AG08395 (cell line): ENCODE measurements around the gene MYB.
A peak's percentile ranks its signal among the peaks of the same experiment; 100 is the strongest.
"Not testable (repeated sequence)": the region's sequence is repeated elsewhere in the genome, so short reads cannot be mapped to it uniquely, and the experiment has no call there.

ENCODE experiments used
- DNase-seq: peaks from one replicate; pipeline ENCODE4 v3.0.0; 2012; ENCODE audit warnings: mixed read lengths, low spot score

The MYB gene

DNA sequence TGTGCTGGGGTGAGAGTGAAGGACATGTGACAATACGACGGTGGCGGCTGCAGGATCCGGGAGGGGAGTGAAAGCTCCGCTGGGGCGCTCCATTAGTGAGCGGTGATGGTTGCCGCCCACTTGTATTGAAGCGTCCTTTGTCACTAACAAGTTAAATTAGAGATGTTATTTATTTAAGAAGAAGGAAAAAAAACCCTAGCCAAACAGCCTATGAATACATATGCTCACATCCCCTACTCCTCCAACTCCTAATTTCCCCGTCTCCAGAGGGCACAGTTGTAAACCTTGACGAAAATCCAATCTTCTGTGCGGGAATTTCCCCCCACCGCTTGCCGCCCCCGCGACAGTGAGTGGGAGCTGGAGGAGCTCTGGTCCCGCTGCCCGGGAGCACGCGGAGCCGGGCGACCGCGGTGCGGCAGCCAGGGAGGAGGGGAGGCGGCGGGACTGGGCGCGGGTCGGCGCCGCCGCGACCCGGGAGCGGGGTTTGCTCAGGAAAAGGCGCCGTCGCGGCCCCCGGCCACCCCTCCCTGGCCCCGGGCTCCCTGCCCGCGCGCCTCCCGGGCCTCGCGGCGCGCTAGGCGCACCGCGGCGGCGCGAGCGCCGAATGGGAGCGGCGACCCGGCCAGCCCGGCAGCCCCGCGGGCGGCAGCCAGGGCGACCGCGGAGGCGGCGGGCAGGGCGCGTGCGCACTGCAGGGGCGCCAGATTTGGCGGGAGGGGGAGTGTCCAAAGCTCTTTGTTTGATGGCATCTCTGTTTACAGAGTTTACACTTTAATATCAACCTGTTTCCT is at the start of gene MYB:
MYB (plus strand) TSS at position 767 of the 791 bp plus-strand sequence. CDS start 206 bp downstream, outside the sequence.
- peak; percentile 84 for DNase-seq

- DNase-seq = no peak
Measured at GRCh38 chr6:135132776-135133175, 48.3 kb upstream of the MYB start.

DNA sequence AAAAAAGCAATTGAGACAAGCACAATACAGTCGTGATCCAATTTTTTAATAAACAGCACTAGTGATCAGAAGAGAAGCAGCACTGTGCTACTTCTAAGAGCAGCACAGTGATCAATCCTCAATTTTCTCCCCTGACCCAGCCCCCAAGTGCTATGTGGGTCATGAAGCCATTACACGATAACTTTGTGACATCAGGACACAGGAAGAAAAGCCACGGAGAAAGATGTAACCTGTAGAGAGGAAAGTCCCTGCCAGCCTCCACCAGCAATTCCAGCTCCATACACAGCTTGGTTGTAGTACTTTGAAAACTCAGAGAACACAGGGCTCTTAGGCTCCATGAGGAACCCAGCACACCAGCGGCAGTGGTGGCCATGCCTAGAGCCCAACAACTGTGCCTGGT is 45.3 kb upstream of the MYB start:
- no peak for DNase-seq

DNA sequence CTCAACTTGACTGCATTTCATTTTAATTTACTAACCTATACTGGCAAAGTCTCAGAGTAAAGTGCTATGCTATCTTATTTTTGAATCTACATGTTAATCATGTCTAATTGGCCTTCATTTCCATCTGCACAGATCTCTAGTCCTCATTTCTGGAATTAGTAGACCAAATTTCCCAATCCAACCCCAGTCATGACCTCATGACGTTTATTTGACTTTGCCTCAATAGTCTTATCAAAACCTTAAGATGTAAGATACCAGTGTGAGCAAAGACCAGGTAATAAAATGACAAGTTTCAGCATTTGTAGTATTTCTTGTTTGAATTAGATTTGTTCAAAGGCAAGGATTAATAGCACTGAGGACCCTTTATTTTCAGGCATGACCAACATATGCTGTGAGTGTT is 43.3 kb upstream of the MYB start:
- no peak for DNase-seq

- no peak for DNase-seq
Measured at GRCh38 chr6:135141182-135141581, 39.9 kb upstream of the MYB start.

DNA sequence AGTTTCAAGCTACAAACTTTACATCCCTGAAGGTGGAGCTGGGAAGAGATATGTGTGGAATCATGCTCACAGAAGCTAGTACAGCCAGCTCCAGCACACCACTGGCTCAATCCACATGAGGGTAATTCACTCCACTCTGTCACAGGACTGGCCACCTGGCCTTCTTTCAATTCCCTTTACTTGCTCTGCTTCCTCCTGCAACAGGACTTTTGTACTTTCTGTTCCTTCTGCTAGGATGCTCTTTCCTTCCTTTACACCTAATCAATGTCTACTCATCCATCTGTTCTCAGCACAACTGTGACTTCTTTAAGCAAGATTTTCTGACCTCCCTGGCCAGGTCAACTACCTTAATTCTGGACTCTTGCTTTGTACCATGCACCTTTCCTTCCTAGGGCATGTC is 39.4 kb upstream of the MYB start:
- no peak for DNase-seq

GRCh38 chr6:135142232-135142631 is 38.9 kb upstream of the MYB start:
- DNase-seq = not testable (repeated sequence)

DNA sequence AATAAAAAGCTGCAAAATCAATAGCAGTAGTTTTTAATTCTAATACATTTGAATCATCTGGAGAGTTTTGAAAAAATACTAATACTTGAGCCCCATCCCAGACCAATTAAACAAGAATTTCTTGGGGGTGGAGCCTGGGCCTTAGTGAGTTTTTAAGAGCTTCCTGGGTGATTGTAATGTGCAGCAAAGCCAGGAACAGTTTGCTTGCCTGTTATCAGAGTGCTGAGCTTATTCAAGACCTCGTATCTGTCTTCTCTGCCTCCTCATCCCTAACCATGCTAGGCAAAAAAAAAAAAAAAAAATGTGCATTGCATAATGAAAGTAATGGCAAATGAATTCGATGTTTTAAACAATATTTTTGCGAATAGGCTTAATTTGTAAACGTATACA is 36.4 kb upstream of the MYB start:
- DNase-seq = no peak

DNA sequence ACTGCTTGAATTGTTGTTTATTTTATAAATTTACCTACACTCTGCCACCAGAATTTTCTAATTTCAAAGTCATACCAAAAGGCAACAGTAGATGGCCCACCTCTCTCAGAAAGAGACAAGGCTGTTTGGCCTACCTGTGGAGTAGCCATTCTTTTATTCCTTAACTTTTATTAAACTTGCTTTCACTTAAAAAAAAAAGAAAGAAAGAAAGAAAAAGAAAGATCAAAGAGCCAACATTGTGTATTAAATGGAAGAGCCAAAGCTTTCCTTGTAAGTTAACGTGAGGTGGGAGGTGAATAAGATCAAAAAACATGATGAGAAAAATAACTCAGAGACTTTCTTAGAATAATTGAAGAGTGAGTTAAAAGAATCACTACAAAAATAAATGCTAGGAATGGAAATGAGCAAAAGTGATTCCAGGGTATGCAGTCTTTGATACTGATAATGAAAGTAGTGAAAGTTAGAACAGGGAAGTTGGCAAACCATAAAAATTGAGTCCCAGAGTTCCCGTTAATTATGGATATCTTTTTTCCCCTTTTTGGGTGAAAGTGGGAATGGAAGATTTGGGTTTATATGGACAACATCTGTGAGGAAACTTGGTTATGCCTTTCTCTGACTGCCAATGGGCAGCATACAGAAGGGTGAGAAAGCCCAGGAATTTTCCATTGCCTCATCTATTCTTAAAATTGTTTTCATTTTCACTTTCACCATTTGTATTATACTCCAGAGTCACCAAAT is 35.9 kb upstream of the MYB start:
- peak; percentile 17 for DNase-seq

DNA sequence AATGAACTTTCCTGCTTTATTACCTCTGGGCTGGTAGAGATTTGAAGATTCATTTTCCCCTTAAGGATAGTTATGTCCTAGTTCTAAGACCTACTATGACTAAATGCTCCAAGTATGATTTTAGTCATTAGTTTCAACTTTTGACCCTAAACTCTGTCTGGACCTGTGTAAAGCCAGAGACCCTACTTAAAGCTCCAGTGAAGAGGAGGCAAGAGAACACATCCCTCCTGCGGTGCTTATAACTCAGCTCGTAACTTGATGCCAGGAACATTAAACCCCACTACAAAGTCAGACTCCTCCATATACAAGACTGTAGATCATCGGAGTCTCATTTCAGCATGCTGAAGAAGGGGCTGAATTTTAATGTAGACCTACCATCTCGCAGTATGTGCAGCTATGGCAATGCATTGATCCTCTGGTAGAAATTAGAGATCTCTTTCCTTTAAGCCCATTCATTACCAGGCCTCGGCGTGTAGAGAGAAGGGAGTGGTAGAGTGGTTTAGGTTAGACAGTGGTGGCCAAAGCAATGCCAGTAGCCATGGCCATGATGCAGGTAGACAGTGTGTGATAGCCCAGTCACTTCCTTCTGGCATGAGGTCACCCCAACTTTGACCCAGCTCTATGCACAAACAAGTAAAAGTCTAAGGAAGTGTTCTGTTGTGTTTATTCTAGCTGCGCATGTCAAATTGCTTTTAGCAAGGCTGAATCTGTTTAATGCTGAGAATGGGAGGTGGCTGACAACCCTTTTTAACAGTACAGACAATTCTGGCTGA is 34.8 kb upstream of the MYB start:
- DNase-seq = no peak

GRCh38 chr6:135147637-135148592 is 33.2 kb upstream of the MYB start:
- no peak for DNase-seq

- DNase-seq = no peak
Measured at GRCh38 chr6:135148889-135149288, 32.2 kb upstream of the MYB start.

DNA sequence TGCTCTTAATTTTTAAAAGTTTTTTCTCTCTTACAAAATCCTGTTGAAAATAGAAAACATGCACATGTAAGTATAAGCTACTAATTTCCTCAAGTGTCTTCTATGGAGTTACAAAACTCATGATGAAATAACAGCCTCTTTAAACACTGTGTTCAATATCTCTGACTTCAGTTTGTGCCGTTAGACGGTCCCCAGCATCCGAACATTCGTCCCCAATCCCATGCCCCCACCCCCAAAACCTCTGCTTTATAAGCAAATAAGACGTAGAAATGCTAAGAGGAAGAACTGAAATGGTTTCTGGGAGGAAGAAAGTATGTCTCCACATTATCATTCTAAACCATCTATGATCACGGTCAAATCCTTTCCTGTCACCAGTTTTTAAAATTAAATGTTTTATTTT is 31.7 kb upstream of the MYB start:
- DNase-seq = no peak

DNA sequence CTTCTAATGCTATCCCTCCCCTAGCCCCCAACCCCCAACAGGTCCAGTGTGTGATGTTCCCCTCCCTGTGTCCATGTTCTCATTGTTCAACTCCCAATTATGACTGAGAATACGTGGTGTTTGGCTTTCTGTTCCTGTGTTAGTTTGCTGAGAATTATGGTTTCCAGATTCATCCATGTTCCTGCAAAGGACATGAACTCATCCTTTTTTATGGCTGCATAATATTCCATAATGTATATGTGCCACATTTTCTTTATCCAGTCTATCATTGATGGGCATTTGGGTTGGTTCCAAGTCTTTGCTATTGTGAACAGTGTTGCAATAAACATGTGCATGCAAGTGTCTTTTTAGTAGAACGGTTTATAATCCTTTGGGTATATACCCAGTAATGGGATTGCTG is 30.6 kb upstream of the MYB start:
- DNase-seq = not testable (repeated sequence)

DNA sequence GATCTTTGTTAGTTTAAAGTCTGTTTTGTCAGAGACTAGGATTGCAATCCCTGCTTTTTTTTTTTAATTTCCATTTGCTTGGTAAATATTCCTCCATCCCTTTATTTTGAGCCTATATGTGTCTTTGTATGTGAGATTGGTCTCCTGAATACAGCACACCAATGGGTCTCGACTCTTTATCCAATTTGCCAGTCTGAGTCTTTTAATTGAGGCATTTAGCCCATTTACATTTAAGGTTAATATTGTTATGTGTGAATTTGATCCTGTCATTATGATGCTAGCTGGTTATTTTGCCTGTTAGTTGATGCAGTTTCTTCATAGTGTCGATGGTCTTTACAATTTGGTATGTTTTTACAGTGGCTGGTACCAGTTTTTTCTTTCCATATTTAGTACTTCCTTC is 27.0 kb upstream of the MYB start:
- DNase-seq = not testable (repeated sequence)

GRCh38 chr6:135158397-135158796 is 22.7 kb upstream of the MYB start:
- no peak for DNase-seq

GRCh38 chr6:135159531-135159930 is 21.6 kb upstream of the MYB start:
- DNase-seq = peak; percentile 10

DNA sequence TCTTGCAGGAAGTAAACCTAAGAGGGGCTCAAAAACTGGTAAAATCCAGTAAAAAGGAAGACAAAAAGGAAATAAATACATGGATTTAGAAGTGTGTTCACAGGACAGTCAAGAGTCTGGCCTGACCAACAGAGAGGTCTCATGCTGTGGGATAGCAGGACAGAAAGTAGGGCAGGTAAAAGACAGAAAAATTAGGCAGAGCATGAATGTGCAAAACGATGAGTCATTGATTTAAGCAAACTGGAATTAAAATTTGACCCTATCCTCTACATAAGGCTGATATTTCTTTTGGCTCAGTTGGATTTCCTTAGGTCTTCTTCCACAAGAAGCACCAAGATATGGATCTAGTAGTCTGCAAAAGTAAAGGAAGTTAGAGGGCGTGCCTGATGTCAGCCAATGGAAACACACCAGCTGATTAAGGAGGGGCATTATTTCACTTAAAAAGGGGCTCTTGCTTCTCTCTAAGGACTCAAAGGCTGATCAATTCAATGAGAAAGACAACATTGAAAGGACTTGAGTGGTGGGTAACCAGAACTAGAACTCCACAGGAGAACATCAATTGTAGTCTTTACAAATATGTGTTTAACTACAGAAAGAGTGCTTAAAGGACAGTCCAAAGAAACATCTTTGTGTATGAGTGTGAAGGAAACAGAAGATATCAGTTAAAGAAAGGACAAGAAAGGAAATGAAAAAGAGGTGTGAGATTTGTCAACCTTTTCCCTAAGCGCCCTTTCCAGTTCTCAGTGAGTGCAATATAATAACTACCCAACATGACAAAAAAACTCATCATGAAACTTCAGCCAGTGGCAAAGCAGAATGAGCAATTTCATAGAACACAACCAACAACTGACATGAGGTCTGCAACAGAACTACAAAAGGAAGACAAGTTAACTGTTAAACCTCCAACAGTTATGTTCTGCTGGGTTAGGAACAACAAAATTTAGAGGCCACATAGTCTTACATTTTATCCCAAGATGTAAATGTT is 19.4 kb upstream of the MYB start:
- DNase-seq = no peak

GRCh38 chr6:135162678-135163439 is 18.2 kb upstream of the MYB start:
- peak; percentile 41 for DNase-seq

- DNase-seq = no peak
Measured at GRCh38 chr6:135163440-135163738, 17.7 kb upstream of the MYB start.
